Measurements from ENCODE around the gene SLC12A4.

The SLC12A4 gene

DNA sequence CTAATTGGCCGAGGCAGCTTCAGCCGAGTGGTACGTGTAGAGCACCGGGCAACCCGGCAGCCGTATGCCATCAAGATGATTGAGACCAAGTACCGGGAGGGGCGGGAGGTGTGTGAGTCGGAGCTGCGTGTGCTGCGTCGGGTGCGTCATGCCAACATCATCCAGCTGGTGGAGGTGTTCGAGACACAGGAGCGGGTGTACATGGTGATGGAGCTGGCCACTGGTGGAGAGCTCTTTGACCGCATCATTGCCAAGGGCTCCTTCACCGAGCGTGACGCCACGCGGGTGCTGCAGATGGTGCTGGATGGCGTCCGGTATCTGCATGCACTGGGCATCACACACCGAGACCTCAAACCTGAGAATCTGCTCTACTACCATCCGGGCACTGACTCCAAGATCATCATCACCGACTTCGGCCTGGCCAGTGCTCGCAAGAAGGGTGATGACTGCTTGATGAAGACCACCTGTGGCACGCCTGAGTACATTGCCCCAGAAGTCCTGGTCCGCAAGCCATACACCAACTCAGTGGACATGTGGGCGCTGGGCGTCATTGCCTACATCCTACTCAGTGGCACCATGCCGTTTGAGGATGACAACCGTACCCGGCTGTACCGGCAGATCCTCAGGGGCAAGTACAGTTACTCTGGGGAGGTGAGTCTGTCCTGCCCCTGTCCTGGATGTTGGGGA lies 59.2 kb downstream of the SLC12A4 start:
- in situ Hi-C loops (cut with MboI; ENCODE audit: low sequenced_read_pairs), result no loop called here

DNA sequence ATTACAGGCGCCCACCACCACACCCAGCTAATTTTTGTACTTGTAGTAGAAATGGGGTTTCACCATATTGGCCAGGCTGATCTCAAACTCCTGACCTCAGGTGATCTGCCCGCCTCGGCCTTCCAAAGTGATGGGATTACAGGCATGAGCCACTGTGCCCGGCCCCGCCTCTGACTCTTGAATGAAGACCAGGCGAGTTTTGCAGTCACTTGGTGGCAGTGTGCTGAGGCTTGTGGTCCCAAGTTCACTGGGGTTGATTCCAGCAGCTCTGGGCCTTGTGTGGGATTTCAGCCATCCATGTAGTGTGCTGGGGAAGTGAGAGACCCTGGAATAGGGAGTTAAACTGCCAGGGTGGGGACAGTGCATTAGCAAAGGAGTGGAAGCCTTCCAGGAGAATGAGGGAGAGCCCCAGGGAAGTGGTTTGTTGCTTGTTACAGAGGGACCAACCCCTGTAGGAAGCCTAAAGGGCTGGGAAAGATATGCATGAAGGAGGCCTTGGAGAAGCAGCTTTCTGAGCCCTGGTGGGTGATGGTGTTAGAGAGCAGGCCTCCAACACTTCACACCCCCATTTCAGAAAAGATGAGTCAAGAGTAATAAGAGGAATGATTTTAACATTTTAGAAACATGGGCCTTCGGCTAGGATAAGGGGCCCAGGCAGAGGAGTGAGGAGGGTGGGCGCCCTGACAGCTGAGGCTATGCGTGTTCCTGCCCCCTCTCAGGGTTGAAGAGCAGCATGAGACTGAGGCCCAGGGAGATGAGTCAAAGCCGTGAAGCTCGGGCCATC lies 60.8 kb downstream of the SLC12A4 start:
- in situ Hi-C loops (cut with MboI; ENCODE audit: low sequenced_read_pairs), result no loop called here

DNA sequence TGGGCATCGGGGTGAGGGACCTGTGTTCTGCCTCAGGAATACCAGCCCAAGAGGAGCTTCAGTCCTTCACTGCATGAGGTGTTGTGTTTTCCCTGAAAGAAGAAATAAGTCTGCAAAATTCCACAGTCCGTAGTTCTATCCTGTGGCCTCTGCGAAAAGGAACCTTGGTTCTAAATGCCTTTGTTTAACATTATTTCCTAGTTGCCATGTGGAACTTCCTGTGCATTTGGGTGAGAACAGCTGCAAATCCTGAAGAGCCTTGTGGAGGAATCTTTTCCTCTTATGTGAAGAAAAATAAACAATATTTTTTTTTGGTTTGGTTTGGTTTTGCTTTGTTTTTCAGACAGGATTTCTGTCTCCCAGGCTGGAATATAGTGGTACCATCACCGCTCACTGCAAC lies 65.6 kb downstream of the SLC12A4 start:
- in situ Hi-C loops (cut with MboI; ENCODE audit: low sequenced_read_pairs), result no loop called here

DNA sequence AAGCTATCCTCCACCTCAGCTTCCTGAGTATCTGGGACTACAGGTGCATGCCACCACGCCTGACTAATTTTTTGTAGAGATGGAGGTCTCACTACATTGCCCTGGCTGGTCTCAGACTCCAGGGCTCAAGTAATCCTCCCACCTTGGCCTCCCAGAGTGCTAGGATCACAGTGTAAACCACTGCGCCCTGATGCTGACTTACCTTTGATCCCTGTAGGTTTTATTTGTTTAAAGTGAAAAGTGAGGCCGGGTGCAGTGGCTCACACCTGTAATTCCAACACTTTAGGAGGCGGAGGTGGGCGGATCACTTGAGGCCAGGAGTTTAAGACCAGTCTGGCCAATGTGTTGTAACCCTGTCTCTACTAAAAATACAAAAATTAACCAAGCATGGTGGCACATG lies 66.7 kb downstream of the SLC12A4 start:
- in situ Hi-C loops (cut with MboI; ENCODE audit: low sequenced_read_pairs), result no loop called here

DNA sequence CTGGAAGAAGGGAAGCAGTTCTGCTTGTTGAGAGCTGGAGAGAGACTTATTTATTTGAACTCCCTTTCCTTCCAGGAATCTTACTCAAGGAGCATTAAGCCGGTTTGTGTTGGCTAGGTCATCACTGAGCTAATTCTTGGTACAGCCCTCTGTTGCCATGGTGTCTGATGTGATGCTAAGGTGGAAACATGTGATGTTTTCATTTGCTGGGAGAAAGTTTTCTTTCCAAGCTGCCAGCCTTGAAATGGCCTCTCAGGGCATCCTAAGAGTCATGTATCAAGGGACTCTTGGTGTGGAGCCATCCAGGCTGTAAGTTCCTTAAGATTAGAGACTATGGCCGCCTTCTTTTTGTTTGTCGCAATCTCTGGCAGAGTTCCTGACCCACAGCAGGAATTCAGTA lies 71.2 kb downstream of the SLC12A4 start:
- in situ Hi-C loops (cut with MboI; ENCODE audit: low sequenced_read_pairs), result no loop called here

DNA sequence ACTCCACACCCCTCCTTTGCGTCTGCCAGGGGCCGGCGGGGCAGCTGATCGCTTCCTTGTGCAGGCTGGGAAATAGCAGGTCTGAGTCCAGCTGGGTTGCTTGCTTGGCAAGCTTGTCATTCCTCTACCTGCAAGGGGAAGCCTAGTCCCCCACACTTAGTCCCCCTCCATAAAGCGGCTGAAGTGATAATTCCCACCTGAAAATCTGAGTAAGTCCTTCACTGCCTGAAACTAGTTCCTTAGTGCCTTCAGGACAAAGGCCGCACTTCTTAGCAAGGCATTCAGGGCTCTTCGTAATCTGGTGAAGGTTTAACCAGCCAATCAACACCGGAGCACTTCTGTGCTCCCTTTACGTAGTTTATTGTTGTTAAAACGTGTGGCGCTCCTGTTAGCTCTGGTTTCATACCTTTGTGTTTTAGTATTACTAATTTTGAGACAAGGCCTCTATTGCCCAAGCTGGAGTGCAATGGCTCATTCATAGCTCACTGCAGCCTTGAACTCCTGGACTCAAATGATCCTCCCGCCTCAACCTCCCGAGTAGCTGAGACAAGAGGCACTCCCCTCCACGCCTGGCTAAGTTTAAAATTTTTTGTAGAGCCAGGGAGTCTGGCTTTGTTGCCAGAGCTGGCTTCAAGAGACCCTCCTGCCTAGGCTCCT lies 74.6 kb downstream of the SLC12A4 start:
- in situ Hi-C loops (cut with MboI; ENCODE audit: low sequenced_read_pairs), result no loop called here
